ENCODE results near the gene DDX24. TPM values are rescaled to one million over a fixed set of nuclear protein-coding genes. Genes with fewer than 3 reads are reported as not detected.

Gene DDX24
- total RNA-seq, 1 donor from 2014 or later: 109 TPM

DNA sequence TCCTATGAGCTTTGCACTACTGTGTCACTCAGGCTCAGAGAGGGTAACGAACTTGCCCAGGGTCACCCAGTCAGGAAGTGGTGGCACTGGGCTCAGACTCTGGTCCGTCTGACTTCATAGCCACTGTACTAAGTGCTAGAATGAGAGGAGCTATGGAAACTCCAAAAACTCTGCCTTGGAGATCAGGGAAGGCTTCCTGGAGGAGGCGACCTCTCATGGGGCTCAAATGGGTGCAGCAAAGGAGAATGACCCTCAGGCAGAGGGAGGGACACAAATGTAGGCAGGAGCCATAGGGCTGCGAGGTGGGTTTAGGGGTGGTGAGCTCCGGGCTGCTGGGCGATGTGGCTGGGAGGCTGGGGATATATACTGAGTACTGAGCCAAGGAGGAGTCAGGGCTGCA lies 80.7 kb downstream of the DDX24 start:
- H3K9me3 ChIP-seq: no peaks in the 10 kb centered on the region
- intact Hi-C loops (cut with DNase I): loop anchor here (2.0 kb wide), 1 partner anchor 61 kb away; no protein-coding TSS in a partner anchor
- H3K4me1 ChIP-seq: peaks cover 4% of the 10 kb centered on the region
- no peak overlapping the region for H3K27ac ChIP-seq
- no peaks in the 10 kb centered on the region for H3K36me3 ChIP-seq
- no peak for DNase-seq (ENCODE audit: extremely low spot score in 2 of 2)
- H3K4me3 ChIP-seq: no peak overlapping the region
- TF ChIP-seq POLR2AphosphoS5 (IDR thresholded peaks at IDR 0.05; ENCODE audit: insufficient read depth in 1 of 2, low read depth in 1 of 2) (no peak), POLR2A (IDR thresholded peaks at IDR 0.05) (no peak), CTCF (IDR thresholded peaks at IDR 0.05) (no peak)
- H3K27me3 ChIP-seq: no peaks in the 10 kb centered on the region

- H3K27ac ChIP-seq: no peak overlapping the region
- intact Hi-C loops (cut with DNase I): no loop called here
- peaks cover 11% of the 10 kb centered on the region for H3K4me1 ChIP-seq
- DNase-seq (ENCODE audit: extremely low spot score in 2 of 2): no peak
- H3K36me3 ChIP-seq: no peaks in the 10 kb centered on the region
- no peak for TF ChIP-seq CTCF (IDR thresholded peaks at IDR 0.05)
- no peak for TF ChIP-seq POLR2AphosphoS5 (IDR thresholded peaks at IDR 0.05; ENCODE audit: insufficient read depth in 1 of 2, low read depth in 1 of 2)
- TF ChIP-seq POLR2A (IDR thresholded peaks at IDR 0.05): no peak
- H3K27me3 ChIP-seq: no peaks in the 10 kb centered on the region
- H3K9me3 ChIP-seq: no peaks in the 10 kb centered on the region
- H3K4me3 ChIP-seq: no peak overlapping the region
These were observed 81.4 kb downstream of the DDX24 start for GRCh38 chr14:93999573-93999972.

DNA sequence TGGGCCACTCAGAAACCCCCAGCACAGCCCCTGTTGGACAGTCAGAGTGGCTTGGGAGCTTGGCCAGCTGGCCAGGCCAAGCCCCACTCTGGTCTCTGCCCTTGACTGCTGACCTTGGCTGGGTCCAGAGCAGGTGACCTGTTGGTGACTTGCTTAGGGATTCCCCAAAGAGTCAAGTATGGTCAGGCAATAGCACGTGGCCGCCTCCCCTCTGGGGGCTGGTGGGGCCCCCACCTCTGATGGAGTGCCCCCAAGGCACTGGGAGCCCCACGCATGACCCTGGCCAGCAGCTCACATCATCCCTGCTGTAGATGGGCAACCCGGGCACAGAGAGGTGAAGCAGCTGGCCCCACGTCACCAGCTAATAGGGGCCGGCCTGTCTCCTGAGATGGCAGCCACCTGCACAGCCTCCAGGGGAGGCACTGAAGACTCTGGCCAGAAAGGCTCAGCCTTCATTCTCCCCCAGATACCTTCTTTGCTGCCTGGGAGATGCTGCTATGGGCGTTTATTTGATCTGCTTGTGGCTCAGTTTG lies 82.1 kb downstream of the DDX24 start:
- intact Hi-C loops (cut with DNase I): no loop called here
- Histone ChIP-seq H3K4me3 (no peak overlapping the region), H3K36me3 (no peaks in the 10 kb centered on the region), H3K27ac (no peak overlapping the region), H3K4me1 (peaks cover 11% of the 10 kb centered on the region), H3K27me3 (no peaks in the 10 kb centered on the region), H3K9me3 (no peaks in the 10 kb centered on the region)
- TF ChIP-seq CTCF (IDR thresholded peaks at IDR 0.05): no peak
- TF ChIP-seq POLR2A (IDR thresholded peaks at IDR 0.05): no peak
- no peak for TF ChIP-seq POLR2AphosphoS5 (IDR thresholded peaks at IDR 0.05; ENCODE audit: insufficient read depth in 1 of 2, low read depth in 1 of 2)
- no peak for DNase-seq (ENCODE audit: extremely low spot score in 2 of 2)

Other genes starting within 250 kb of the DDX24 start
- gene FAM181A, start 153.9 kb downstream of the DDX24 start, total RNA-seq: not detected
- 24.1 TPM for gene ASB2, start 104.6 kb downstream of the DDX24 start, total RNA-seq
- gene CCDC197, start 83.9 kb downstream of the DDX24 start, total RNA-seq: not detected
- gene OTUB2, start 54.9 kb downstream of the DDX24 start, total RNA-seq: 1.7 TPM
- gene IFI27L1, start 108 bp upstream of the DDX24 start, total RNA-seq: 18.9 TPM
- gene IFI27, start 29.5 kb upstream of the DDX24 start, total RNA-seq: 209 TPM
- gene IFI27L2, start 48.4 kb upstream of the DDX24 start, total RNA-seq: 171 TPM
- 6.1 TPM for gene PPP4R4, start 93.1 kb upstream of the DDX24 start, total RNA-seq
- gene SERPINA10, start 212.1 kb upstream of the DDX24 start, total RNA-seq: not detected
- gene SERPINA6, start 242.1 kb upstream of the DDX24 start, total RNA-seq: not detected

All from vagina (tissue), 2 donors.